Gastrocnemius medialis (tissue), 4 donors: Measurements from ENCODE around the gene CREBRF. TPM values are rescaled to one million over a fixed set of nuclear protein-coding genes. Genes with fewer than 3 reads are reported as not detected.

Source experiments
- ATAC-seq, 2 donors: fragments of 150-250 bp; one replicate each; pipeline ENCODE4 v1.9.1; 2016
- DNase-seq, 2 donors: peaks; one replicate each; pipeline ENCODE4 v3.0.0-alpha.2; 2019
- H3K27ac ChIP-seq, 4 donors: fragments of 200-600 bp; sonication (generic); 1 replicate in 1 of 4; 2 replicates in 3 of 4; pipeline ENCODE4 v1.5.1; 2016 to 2018; ENCODE audit warnings: mild to moderate bottlenecking in 2 of 4, moderate library complexity in 1 of 4
- H3K27me3 ChIP-seq, 3 donors: fragments of 200-600 bp; sonication (generic) in 2 of 3; 1 replicate in 1 of 3; 2 replicates in 2 of 3; pipeline versions ENCODE4 v1.5.1 to v1.6.0; 2016 to 2019; ENCODE audit warnings: mild to moderate bottlenecking in 1 of 3, moderate library complexity in 1 of 3
- H3K36me3 ChIP-seq, 2 donors: fragments of 200-600 bp; sonication (generic) in 1 of 2; one replicate each; pipeline ENCODE4 v1.5.1; 2017 to 2018
- H3K4me1 ChIP-seq, 2 donors: fragments of 200-600 bp; sonication (generic) in 1 of 2; one replicate each; pipeline ENCODE4 v1.5.1; 2016 to 2017; ENCODE audit warnings: mild to moderate bottlenecking in 2 of 2
- H3K4me3 ChIP-seq, 4 donors: fragments of 200-600 bp; sonication (generic) in 3 of 4; 1 replicate in 1 of 4; 2 replicates in 3 of 4; pipeline ENCODE4 v1.5.1; 2016 to 2019; ENCODE audit warnings: mild to moderate bottlenecking in 2 of 4
- H3K9me3 ChIP-seq, 3 donors: fragments of 200-600 bp; sonication (generic) in 2 of 3; 1 replicate in 1 of 3; 2 replicates in 2 of 3; pipeline ENCODE4 v1.5.1; 2016 to 2019
- POLR2A ChIP-seq, 2 donors: fragments of 450-650 bp; IDR thresholded peaks; one replicate each; pipeline ENCODE4 v1.6.1; 2017; ENCODE audit warnings: antibody characterized with exemption in 2 of 2, mild to moderate bottlenecking in 2 of 2, moderate library complexity in 2 of 2
- in situ Hi-C, 4 donors: fragments of 200-750 bp; cut with MboI; loops; one replicate each; pipeline versions ENCODE4 v1.15.0 to v1.8.0; 2017; ENCODE audit warnings: low sequenced_read_pairs in 4 of 4
- intact Hi-C: fragments of 100-400 bp; cut with DNase I; formaldehyde crosslinking; loops from one replicate; pipeline ENCODE4 v1.15.1; 2023; ENCODE audit warnings: low total_unique reads
- total RNA-seq, 4 donors: library from RNA; depleted of rRNA; stranded (reverse); fragments of >200 nt; gene quantifications; one replicate each; pipeline versions ENCODE4 v1.1.0 to v1.2.3, GENCODE V29; 2016
- TF ChIP-seq, protein P1 (sequence below), 5 experiments: fragments of 450-650 bp in 3 of 5; fragments of 200-600 bp in 2 of 5; sonication (generic) in 2 of 5; IDR thresholded peaks in 4 of 5; conservative IDR thresholded peaks in 1 of 5; 1 replicate in 4 of 5; 2 replicates in 1 of 5; pipeline ENCODE4 v1.5.1; 2016 to 2019; ENCODE audit warnings: antibody characterized with exemption in 5 of 5, mild to moderate bottlenecking in 3 of 5, moderate library complexity in 3 of 5

The CREBRF gene
- total RNA-seq, 4 donors from 2014 or later = 20.3 to 35.0 (median 25.5) TPM

GRCh38 chr5:173062141-173062540, 6.0 kb downstream of the CREBRF start:
- H3K36me3 ChIP-seq = no peaks in the 10 kb centered on the region
- intact Hi-C loops (no loop called here), in situ Hi-C loops (no loop called here)
- H3K4me3 ChIP-seq = no peak overlapping the region
- no peak for DNase-seq
- no peaks in the 10 kb centered on the region for H3K27me3 ChIP-seq
- ATAC-seq = no peak
- no peaks in the 10 kb centered on the region for H3K9me3 ChIP-seq
- no peak for TF ChIP-seq POLR2A (IDR thresholded peaks at IDR 0.05)
- TF ChIP-seq, protein P1, sequence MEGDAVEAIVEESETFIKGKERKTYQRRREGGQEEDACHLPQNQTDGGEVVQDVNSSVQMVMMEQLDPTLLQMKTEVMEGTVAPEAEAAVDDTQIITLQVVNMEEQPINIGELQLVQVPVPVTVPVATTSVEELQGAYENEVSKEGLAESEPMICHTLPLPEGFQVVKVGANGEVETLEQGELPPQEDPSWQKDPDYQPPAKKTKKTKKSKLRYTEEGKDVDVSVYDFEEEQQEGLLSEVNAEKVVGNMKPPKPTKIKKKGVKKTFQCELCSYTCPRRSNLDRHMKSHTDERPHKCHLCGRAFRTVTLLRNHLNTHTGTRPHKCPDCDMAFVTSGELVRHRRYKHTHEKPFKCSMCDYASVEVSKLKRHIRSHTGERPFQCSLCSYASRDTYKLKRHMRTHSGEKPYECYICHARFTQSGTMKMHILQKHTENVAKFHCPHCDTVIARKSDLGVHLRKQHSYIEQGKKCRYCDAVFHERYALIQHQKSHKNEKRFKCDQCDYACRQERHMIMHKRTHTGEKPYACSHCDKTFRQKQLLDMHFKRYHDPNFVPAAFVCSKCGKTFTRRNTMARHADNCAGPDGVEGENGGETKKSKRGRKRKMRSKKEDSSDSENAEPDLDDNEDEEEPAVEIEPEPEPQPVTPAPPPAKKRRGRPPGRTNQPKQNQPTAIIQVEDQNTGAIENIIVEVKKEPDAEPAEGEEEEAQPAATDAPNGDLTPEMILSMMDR (IDR thresholded peaks at IDR 0.05 in 4 of 5, conservative IDR thresholded peaks at IDR 0.05 in 1 of 5) = no peak
- peaks cover 20 to 25% of the 10 kb centered on the region in 2 donors for H3K4me1 ChIP-seq
- peak overlapping the region in 1 of 4 donors; percentile 3 for H3K27ac ChIP-seq

DNA sequence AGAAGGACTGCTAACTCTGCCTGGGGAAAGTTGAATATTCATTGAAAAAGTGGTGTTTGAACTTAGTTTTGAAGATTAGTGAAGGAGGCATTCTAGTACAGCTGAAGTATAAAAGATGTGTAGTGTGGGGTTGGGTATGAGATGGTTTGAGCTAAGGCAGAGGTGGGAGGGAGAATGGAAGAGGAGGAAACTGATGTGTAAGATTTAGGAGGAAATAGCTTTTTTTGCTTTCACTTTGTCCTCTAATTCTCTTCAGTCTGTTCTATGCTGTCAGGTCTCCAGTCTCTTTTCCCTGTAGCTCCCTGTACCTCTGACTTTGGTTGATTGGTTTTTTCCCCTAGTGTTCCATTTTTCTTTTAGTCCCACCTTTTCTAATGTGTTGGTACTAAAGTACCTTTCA, 9.0 kb downstream of the CREBRF start:
- Histone ChIP-seq H3K4me3 (no peak overlapping the region), H3K27me3 (no peaks in the 10 kb centered on the region), H3K27ac (no peak overlapping the region), H3K9me3 (no peaks in the 10 kb centered on the region), H3K4me1 (peaks cover 11 to 13% of the 10 kb centered on the region in 2 donors), H3K36me3 (no peaks in the 10 kb centered on the region)
- in situ Hi-C loops (no loop called here), intact Hi-C loops (no loop called here)
- DNase-seq (no peak), ATAC-seq (no peak)
- TF ChIP-seq, protein P1 (IDR thresholded peaks at IDR 0.05 in 4 of 5, conservative IDR thresholded peaks at IDR 0.05 in 1 of 5) = no peak
- TF ChIP-seq POLR2A (IDR thresholded peaks at IDR 0.05) = no peak

DNA sequence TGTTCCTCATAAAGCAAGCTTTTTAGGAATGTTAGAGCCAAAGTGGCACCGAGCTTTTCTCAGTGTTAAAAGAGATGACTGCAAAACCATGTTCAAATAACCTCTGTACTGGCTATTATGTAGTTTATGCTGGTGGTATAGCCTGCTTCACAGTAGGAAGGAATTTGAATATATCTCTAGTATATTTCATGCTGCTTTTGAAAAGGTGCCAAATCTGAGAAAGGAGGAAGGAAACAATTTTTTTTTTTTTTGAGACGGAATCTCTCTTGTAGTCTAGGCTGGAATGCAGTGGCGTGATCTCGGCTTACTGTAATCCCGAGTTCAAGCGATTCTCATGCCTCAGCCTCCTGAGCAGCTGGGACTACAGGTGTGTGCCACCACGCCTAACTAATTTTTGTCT, 13.5 kb downstream of the CREBRF start:
- in situ Hi-C loops (no loop called here), intact Hi-C loops (no loop called here)
- Histone ChIP-seq H3K27me3 (no peaks in the 10 kb centered on the region), H3K27ac (no peak overlapping the region), H3K36me3 (no peaks in the 10 kb centered on the region), H3K4me3 (no peak overlapping the region), H3K9me3 (no peaks in the 10 kb centered on the region), H3K4me1 (peaks cover 7 to 19% of the 10 kb centered on the region in 2 donors)
- TF ChIP-seq POLR2A (IDR thresholded peaks at IDR 0.05) = no peak
- TF ChIP-seq, protein P1 (IDR thresholded peaks at IDR 0.05 in 4 of 5, conservative IDR thresholded peaks at IDR 0.05 in 1 of 5) = no peak
- ATAC-seq (no peak), DNase-seq (no peak)

GRCh38 chr5:173075137-173075843, 19.1 kb downstream of the CREBRF start:
- peaks cover 20 to 28% of the 10 kb centered on the region in 2 donors for H3K4me1 ChIP-seq
- no peaks in the 10 kb centered on the region for H3K36me3 ChIP-seq
- intact Hi-C loops = no loop called here
- no peak overlapping the region for H3K27ac ChIP-seq
- DNase-seq = no peak
- H3K9me3 ChIP-seq = no peaks in the 10 kb centered on the region
- no peaks in the 10 kb centered on the region for H3K27me3 ChIP-seq
- ATAC-seq = no peak
- TF ChIP-seq, protein P1 (IDR thresholded peaks at IDR 0.05 in 4 of 5, conservative IDR thresholded peaks at IDR 0.05 in 1 of 5) = no peak
- no peak for TF ChIP-seq POLR2A (IDR thresholded peaks at IDR 0.05)
- in situ Hi-C loops = no loop called here
- H3K4me3 ChIP-seq = no peak overlapping the region
